Activated CD4-positive, alpha-beta T cell treated with anti-CD3 and anti-CD28 coated beads, Interleukin-2, amount 50 U/mL, for 48 hours (primary cell): Measurements from ENCODE around the gene MYOZ3.
A peak's percentile ranks its signal among the peaks of the same experiment; 100 is the strongest.

Experiments
- DNase-seq, 2 experiments: peaks; one replicate each; pipeline ENCODE4 v3.0.0-alpha.2; 2020

Gene MYOZ3

DNA sequence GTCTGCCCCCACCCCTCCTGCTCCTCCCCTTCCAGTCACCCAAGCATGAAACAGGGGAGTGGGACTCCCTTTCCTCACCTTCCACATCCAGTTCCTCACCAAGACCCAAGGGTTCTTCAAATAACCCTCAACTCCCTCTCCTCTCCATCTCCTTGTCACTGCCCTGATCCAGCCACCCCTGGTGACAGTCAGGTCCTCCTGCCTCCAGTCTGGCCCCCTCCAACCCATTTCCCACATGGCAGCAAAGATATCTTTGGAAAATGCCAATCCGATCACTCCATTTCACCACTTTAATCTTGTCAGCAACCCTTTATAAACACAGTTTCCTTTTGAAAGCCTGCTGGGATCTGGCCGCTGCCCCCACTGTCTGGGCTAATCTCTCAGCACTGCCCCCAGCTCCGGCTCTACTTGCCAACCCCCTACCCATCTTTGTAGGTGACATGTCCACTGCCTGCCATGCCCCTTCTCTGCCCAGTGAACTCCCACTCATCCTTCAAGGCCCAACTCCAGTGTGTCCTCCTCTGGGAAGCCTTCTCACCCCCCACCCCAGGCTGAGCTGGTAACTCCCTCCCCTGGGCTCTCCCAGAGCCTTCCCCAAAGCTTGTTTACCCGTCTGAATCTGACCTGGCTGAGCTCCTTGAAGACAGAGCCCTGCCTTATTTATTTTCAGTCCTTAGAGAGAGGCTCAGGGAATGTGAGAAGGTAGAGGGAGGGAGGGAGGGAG is 781 bp upstream of the MYOZ3 start:
- no peak for DNase-seq

GRCh38 chr5:150661821-150662596 is 958 bp downstream of the MYOZ3 start:
- no peak for DNase-seq

- no peak for DNase-seq
Measured at GRCh38 chr5:150662731-150663516, 1.9 kb downstream of the MYOZ3 start.

- no peak for DNase-seq
Measured at GRCh38 chr5:150663936-150664335, 2.9 kb downstream of the MYOZ3 start.

- no peak for DNase-seq
Measured at GRCh38 chr5:150665044-150665443, 4.0 kb downstream of the MYOZ3 start.

- DNase-seq: no peak
Measured at GRCh38 chr5:150670275-150670947, 9.4 kb downstream of the MYOZ3 start.

DNA sequence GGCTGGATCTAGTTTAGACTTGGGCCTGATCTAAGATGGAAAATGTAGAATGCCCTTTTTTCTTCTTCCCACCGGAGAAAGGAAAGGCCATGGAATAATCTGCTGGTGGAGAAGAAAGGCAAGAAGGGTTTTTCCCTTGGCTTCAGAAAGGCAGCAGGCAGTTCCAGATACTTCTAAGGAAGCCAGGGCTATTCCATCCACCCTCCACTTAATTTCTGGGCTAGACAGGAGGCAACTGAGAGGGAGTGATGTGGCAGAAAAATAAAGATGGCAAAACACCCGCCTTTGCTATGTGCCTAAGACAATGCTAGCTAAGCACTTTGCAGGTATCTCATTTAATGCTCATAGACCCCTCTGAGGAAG is 9.9 kb downstream of the MYOZ3 start:
- no peak for DNase-seq

- peak; percentile 10 to 19 for DNase-seq
Measured at GRCh38 chr5:150671509-150672236, 10.6 kb downstream of the MYOZ3 start.

- peak; percentile 26 to 42 for DNase-seq
Measured at GRCh38 chr5:150672237-150672883, 11.3 kb downstream of the MYOZ3 start.

DNA sequence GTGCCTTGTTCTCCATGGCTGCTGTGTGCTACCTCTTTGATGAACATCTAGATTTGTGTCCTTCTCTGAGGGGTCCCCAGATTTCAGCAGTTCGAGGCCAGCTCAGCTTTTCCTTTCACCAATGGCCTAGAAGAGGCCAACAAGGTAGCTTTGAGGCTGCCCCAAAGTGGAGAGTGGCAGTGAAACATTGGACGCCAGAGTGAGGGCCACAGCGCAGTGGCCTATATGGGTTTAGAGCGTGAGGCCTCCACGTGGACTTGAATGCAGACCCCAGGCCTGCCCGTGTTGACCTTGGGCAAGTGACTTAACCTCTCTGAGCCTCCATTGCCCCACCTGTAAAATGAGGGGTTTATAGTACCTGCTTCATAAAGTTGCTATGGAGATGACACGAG is 11.8 kb downstream of the MYOZ3 start:
- DNase-seq: no peak

DNA sequence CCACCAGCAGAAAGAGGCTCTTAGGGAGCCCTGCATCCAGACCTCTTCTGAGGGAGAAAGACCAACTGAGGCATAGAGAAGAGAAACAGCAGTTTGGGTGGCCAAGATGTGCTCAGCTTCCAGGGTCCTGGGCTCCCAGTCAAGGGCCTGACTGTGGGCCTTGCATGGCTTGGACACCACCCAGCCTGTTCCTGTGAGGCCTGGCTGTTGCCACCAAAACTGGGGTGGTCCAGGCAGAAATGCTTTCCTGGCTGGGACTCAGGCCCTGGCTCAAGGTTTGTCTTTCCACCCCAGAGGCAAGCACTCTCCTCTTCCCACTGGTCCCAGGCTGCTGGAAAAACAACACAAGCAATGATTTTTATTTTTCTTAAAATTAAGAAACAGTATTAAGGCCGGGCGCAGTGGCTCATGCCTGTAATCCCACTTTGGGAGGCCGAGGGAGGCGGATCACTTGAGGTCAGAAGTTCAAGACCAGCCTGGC is 13.3 kb downstream of the MYOZ3 start:
- DNase-seq: no peak

DNA sequence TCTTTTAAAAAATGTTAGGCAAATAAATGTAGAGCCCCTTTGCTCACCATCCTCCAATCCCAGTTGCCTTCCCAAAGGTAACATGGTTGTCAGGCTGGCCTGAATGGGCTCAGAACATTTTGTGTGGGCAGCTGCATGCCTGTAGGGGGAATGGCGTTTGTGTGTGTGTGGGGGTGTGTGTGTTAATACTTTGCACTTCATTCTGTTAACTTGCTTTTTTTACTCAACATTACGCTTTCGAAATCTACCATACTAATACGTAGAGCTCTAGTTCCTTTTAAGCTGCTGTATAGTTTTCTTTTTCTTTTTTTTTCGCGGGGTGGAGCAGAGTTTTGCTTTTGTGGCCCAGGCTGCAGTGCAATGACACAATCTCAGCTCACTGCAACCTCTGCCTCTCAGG is 14.0 kb downstream of the MYOZ3 start:
- no peak for DNase-seq

DNA sequence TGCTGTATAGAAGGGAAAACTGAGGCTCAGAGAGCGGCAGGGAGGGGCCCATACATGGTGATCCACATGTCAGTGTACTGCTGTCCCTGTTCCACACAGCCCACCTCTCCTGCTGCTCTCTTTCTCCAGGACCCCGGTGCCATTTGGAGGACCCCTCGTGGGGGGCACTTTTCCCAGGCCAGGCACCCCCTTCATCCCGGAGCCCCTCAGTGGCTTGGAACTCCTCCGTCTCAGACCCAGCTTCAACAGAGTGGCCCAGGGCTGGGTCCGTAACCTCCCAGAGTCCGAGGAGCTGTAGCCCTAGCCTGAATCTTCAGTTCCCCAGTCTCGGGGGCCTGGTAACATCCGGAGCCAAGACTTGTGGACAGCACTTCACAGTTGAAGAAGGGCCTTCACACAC is 15.5 kb downstream of the MYOZ3 start:
- DNase-seq: no peak

GRCh38 chr5:150689120-150689519 is 28.1 kb downstream of the MYOZ3 start:
- no peak for DNase-seq

DNA sequence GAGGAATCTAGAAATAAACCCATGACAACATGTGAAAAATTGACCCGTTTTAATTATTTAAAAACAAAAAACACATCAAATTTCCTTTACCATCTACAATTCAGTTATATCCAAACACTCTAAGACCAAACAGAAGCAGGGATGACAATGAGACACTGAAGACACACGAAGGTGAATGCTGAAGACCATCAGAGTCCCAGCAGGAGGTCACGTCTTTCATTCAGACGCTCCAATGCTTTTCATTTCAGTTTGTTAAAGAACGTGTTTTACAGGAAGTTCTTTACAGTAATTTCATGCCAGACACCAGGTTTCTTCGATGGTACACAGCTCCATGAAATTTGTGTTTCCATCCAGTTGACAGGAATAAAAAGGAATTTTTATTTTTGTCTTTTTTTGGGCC is 29.7 kb downstream of the MYOZ3 start:
- no peak for DNase-seq

GRCh38 chr5:150692276-150692675 is 31.2 kb downstream of the MYOZ3 start:
- no peak for DNase-seq

DNA sequence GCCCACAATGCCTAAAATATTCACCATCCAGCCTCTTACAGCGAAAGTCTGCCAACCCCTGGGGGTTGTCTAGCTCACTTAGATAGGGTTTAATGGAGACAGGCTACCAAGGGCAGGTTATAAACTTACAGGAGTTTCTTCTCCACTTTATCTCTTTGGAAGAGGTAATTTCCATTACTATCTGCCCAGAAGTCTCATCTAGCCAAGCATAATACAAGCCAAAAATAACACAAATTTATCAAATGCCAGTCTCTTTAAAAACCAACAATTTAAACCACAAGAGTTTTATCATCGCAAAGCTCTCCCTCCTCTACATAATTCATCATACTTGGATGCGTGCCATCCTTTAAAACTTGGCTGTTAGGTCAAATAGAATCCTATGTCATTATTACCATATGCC is 33.6 kb downstream of the MYOZ3 start:
- DNase-seq: no peak

DNA sequence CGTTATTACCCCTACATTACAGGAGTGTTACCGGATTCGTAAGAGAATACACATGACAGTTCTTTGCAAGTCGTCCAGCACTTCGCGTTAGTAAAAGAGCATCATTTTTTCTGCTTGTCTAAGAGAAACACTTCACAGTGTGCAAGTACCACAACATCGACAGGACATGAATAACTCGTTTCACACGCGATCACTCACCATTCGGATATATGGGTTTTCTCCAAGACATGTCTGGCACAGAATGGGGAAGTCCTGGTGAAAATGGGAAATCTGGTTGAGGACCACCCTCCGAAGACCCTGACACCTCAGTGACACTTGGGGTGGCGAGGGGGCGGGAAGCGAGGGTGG is 39.2 kb downstream of the MYOZ3 start:
- no peak for DNase-seq

- peak; percentile 91 to 94 for DNase-seq
Measured at GRCh38 chr5:150700594-150701377, 39.7 kb downstream of the MYOZ3 start, which contains the start of gene RBM22. Gene RBM22, minus strand, starts transcription at chr5:150701062. Its CDS starts 77 bp downstream, at chr5:150700985.

- no peak for DNase-seq
Measured at GRCh38 chr5:150703762-150704161, 42.7 kb downstream of the MYOZ3 start.
